CMK (cell line): ENCODE data around the gene PRSS21.

Experiments
- DNase-seq: peaks from one replicate; pipeline ENCODE4 v3.0.0-alpha.2; 2010; ENCODE audit warnings: low read depth

Gene PRSS21

DNA sequence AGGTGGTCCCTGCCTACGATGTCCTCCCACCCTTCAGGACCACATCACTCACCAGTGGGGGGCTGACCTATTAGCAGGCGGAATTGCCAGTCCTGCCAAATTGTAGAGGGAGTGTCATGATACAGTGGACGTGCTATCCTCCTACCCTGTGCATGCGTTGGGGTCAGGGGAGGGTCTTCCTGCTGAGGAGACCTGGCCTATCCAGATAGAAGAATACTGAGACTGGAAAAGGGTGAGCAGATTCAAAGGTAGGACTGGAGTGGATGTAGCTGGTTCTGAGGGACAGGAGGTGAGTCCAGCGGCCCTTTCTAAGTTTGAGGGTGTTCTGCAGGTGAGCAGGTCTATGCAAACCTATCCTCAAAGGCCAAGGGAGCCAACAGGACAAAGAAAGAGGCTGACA lies 10.8 kb upstream of the PRSS21 start:
- no peak for DNase-seq

DNA sequence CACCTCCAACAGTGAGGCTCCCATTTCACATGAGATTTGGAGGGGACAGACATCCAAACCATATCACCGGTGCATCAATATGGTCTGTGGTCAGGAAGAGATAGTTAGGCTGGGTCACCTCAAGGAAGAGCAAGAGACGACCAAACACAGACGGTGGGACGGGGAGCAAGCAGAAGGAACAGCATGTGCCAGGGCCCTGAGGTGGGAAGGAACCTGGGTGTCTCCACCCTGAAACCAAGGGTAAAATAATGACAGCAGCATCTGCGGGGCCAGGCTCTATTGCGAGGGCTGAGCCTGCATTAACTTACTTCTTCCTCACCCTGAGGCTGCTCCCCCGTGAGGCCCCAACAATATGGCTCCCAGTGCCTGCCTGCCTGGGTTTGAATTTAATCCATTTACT lies 8.9 kb upstream of the PRSS21 start:
- DNase-seq = no peak

DNA sequence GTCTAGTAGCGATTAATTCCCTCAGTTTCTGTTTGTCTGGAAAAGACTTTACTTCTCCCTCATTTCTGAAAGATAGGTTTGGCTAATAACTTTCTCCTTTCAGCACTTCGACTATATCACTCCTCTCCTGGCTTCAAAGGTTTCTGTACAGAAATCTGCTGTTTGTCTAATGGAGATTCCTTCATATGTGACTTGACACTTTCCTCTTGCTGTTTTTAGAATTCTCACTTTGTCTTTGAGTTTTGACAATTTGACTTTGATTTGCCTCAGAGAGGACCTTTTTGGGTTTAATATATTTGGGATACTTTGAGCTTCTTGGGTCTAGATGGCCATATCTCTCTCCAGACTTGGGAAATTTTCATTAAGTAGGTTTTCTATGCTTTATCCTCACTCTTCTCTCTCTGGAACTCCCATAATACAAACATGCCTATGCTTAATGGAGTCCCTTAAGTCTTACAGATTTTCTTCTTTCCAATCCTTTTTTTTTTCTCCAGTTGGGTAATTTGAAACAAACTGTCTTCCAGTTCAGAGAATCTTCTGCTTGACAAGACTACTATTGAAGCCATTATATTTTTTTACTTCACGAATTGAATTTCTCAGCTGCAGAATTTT lies 7.8 kb upstream of the PRSS21 start:
- no peak for DNase-seq

DNA sequence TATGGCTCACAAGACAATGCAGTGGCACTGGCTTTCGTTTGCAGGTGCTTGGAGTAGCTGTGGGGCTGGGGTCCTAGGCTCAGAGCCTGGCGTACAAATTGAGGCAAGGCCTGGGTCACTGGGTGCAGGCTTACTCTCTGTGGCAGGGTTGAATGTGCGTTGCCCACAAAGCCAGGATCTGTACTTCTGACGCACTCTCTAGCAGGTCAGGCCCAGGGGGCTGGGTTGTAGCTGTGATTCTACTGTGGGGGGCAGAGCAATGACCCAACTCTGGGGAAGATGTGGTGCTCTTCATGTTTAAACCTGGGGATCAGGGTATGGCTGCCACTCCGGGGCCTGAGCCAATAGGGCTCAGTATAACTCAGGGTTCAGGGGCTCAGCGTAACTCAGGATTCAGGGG lies 6.4 kb upstream of the PRSS21 start:
- no peak for DNase-seq

DNA sequence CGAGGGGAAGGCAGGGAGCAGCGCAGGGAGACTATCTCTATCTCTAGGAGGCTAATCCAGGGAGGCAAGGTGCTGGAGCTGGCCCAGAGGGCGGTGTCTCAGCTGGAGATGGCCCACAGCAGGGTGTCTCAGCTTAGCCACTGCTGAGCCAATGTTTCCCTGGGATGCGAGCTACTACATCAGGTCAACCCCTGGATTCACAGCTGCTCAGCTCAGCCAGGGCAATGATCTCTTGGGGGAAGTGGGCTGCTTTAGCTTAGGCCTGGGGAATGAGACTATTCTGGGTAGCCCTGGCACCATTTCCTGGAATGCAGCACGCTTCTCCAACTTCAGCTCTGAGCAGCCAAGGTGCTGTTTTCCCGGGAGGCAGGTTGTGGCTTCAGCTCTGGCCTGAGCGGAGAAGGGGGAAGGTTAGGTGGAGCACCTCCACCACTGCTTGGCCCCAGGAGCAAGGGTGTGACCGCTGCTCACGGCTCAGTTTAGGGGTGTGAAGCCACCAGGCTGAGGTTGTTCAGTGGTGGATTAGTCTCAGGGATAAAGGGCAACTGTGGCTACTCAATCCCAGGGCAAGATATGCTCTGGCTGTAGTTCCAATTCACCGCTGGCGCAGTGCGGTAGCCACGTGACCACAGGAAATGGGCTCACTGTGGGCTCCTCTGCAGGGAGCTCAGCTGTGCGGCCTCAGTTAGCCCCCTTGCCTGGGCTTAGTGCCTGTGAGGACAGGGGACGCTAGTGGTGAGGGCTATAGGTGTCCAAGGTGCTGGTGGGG lies 5.2 kb upstream of the PRSS21 start:
- DNase-seq = no peak

DNA sequence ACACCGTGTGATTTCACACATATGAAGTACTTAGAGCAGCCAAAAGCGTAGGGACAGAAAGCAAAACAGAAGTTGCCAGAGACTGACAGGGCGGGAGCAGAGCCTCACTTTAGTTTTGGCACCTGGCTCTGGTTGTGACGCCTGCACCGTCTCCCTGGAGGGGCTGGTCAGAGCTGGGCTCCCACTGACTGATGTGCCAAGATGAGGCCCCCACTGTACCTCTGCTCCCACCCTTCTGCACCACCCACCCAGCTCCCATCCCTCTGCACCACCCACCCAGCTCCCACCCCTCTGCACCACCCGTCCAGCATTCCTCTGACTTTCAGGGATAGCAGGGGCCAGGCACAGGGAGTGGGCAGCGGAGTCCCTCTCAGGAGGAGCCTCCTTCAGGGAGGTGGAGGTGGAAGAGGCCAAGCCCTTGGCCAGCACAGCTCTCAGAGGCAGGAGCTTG lies 3.2 kb upstream of the PRSS21 start:
- no peak for DNase-seq

DNA sequence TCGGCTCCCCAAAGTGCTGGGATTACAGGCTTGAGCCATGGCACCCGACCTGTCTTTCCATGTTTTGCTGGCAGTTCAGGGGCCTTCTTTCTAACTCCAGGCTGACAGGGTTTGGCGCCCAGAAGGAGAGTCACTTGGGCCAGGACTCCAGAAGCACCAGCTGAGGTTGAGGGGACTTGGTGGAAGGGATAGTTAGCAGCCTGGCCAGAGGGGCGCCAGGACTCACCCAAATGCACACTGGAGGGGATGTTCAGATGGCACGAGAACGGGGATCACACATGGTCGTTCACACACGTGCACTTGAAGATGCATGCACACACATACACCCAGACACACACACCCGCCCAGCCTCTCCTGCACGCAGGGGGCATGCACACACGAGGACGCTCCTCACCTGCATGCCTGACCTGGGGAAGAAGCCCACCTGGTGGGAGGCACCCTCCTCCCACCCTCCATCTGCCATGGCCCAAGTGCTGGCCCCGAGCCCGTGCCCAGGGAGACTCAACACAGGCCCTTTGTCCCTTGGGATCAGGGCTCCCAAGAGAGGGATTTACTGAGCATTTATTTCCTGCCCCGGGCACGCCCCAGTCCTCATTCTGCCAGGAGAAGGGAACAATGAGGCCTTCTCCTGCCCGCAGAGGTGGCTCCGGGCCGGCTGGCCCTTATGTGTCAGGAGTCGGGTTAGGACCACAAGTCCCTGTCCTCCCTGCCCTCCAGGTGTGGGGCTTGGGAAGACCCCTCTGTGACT lies 2.3 kb upstream of the PRSS21 start:
- no peak for DNase-seq

DNA sequence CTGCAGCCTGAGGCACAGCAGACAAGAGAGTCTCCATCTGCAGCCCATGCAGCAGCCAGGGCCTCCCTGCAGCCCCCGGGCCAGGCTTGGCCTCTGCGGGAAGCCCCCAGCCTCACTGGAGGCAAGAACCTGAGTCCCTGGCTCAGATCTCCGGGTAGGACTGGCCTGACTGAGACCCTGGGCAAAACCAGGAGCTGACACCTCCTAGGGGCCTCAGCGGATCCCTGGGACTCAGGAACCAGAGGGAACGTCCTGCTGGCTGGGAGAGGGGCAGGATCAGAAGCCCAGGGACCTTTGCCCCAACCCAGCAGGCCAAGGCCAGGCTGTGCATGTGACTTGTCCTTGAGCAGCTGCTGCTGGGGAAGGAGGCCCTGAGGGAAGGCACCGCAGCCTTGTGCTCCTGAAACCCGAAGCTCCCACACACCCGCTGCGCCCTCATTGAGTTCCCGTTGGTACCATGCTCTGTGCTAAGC lies 1.7 kb upstream of the PRSS21 start:
- DNase-seq = no peak

DNA sequence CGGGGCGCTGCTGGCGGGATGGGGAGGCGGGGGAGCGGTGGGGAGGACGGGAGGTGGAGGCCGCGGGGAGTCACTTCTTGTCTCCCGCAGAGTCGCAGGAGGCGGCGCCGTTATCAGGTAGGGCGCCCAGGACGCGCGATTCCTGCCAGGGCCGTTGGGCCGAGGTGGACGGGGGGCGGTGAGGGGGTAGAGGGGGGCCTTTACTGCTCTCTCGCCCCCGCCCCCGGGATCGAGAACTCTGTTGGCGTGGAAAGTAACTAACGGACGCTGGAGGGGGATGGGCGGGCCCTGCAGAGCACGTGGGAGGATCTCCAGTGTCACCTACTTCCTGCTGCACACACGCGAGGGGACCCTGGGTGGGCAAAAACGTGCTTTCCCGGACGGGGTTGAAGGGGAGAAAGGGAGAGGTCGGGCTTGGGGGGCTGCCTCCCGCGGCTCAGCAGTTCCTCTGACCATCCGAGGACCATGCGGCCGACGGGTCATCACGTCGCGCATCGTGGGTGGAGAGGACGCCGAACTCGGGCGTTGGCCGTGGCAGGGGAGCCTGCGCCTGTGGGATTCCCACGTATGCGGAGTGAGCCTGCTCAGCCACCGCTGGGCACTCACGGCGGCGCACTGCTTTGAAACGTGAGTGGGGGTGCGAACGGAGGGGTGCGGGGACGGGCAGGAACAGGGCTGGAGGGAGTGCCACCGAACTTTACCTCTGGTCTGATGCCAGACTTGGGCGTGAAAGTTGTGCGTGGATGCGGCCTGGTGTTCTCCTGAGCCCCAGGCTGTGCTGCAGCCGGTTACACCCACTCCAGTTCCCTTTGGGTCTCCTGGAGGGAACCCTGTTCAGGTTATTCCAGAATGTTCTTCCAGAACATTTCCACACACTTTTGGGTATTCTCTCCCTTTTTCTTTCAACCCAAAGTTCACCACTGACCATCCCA lies 569 bp downstream of the PRSS21 start:
- peak; percentile 66 for DNase-seq

DNA sequence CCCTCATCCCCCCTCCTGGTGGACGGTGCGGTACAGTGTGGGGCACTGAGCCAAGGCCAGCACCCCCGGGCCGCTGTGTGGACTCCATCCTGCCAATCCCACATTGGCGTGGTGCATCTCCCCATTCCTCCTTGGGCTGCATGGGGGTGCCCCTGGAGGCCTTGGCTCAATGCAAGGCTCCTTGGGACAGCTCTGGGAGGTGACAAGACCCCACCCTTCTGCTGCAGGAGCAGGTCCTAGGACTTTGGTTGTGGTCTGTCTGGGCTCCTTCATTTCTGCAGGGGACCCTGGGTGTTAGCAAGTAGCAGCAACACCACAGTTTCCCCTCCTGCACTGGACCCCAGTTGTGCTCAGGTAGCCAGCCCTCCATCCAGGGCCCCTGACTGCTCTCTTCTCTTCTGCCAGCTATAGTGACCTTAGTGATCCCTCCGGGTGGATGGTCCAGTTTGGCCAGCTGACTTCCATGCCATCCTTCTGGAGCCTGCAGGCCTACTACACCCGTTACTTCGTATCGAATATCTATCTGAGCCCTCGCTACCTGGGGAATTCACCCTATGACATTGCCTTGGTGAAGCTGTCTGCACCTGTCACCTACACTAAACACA lies 1.3 kb downstream of the PRSS21 start:
- no peak for DNase-seq

DNA sequence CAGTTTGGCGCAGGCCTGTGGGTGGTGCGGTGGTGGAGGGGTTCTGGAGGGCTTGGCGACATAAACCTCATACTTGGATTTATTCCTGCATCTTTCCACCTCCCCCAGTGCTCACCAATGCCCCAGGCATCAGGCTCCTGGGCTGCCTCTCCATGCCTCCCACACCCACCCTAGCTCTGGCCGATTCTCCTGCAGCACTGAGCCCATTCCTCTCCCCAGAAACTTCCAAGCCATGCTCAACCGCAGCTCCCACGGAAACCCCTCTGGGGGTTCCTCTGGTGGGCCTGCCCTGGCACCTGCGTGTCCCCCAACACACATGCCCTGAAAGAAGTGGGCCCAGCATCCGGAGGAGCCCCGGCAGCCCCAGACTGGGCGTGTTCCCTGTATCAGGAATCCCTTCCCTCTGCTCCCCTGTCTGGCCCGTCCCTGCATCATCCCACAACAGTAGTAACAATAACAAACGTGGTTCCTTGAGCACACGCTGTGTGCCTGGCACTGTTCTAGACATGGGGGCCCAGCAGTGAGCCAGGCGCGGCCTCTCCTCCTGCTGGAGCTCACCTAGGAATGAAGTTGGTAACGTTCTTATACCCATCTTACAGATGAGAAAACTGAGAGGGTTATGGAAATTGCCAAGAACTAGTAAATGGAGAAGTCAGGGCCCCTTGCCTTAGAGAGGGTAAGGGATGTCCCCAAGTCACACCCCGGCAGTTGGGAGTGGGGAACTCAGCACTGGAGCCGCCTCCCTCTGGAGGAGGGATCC lies 2.3 kb downstream of the PRSS21 start:
- no peak for DNase-seq

DNA sequence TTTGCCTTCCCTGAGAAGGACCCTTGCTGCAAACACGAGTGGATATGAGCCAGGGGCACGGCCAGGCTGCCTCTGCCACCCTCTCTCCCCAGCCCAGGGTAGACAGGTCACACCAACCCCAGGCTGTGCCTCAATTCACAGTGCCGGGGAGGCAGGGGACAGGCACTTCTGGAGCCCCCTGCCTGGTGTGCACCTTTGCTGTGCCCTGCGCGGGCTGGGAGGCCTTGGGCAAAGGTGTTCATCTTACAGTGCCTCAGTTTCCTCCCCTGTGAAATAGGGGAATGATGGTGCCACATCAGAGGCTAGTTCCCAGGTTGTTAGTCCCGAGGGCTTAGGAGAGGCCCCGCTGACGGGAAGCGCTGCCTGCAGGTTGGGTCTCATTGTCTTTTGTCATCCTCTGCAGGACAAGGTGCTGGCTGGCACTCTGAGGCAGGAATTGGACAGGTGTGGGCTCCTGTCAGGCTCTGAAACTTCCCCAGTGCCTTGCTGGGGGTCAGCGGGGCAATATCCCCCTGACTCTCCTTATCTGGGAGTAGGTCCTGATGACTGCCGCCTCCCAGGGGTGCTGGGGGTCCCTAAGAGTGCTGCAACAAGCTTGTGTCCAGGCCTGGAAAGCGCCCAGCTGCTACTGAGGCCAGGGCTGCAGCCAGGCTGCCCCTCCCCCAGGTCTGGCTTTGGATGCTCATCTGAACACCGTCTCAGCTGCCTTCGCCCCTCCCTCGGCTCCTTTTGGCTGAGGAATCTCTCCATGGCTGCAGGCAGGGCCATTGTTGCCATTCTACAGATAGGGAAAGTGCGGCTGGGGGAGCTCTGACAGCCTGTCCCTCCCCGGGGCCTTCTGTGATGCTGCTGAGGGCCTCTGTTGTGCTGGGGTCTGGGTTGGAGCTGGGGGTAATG lies 3.1 kb downstream of the PRSS21 start:
- no peak for DNase-seq

DNA sequence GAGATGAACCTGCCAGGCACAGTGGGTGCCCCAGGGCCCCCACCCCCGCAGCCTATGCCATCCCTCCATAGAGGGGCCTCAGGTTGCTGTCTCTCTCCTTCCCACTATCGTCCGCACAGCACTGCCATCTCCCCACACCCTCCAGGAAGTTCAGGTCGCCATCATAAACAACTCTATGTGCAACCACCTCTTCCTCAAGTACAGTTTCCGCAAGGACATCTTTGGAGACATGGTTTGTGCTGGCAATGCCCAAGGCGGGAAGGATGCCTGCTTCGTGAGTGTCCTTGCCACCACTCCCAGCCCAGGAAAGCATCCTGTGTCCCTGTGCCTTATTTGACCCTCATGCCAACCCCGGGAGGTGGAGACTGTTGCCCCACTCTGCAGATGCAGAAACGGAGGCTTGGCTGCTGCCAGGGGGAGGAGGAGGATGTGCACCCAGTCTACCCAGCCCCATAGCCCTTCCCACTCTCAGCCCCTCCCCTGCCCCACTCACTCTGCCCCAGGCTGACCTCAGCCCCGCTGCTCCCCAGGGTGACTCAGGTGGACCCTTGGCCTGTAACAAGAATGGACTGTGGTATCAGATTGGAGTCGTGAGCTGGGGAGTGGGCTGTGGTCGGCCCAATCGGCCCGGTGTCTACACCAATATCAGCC lies 3.9 kb downstream of the PRSS21 start:
- no peak for DNase-seq

DNA sequence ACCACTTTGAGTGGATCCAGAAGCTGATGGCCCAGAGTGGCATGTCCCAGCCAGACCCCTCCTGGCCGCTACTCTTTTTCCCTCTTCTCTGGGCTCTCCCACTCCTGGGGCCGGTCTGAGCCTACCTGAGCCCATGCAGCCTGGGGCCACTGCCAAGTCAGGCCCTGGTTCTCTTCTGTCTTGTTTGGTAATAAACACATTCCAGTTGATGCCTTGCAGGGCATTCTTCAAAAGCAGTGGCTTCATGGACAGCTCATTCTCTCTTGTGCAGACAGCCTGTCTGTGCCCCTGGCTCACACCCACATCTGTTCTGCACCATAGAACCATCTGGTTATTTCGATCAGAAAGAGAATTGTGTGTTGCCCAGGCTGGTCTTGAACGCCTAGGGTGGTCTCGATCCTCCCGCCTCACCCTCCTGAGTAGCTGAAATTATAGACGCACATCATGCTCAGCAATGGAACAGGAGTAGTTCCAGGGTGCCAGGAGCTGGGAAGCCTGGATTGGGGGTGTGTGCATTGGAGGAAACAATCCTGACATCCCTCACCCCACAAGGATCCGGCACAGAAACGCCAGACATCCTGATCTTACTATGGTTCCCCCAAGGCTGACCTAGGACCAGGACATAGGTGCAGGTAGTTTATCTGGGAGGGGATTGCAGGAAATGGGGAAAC lies 4.6 kb downstream of the PRSS21 start:
- DNase-seq = no peak

DNA sequence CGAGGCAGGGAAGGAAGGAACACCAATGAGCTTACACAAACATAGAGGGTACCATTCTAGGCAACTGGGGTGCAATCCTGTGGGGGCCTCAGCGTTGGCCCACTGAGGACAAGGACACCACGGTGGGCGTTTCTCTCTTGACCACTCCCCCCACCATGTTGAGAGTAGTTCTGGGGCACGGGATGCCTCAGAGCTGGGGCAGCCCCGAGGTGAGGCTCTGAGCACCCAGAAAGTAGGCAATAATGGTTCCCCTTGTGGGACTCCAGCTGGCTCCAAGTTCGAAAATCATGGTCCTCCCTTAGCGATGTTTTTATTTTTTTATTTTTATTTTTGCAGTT lies 5.1 kb downstream of the PRSS21 start:
- no peak for DNase-seq

DNA sequence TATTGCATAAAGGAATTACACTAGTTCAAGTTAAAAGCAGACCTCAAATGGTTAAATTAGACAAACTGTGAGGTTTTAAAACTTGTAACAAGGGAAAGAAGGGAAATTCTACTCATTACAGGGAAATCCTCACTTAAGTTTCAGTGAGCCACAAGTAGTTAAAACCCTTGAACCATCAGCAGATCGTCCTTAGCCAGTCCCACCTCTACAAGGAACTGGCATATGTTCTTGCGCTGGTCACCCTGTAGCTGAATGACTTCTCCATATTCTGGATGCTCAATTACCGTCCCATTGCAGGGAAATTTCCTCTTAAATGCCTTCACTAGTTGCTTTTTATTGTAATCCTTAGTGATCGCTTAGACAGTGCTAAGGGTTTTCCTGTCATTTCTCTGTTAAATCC lies 5.5 kb downstream of the PRSS21 start:
- no peak for DNase-seq

DNA sequence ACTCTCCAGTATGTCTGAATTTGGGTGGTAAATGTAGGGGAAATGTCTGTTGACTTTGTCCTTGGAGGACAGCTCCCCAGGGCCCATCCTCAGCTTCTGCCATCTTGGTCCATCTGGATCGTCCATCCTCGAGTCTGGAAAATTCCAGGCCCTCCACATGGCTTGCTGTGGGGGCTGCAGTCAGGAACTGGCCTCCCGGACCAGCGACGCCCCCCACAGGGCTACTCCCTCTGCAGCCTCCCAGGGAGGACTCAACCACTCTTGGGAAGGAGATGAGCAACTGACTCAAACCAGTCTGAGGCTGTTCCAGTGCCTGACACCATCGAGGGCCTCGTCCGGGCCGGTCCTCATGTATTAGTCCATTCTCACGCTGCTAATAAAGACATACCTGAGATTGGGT lies 7.6 kb downstream of the PRSS21 start:
- no peak for DNase-seq

DNA sequence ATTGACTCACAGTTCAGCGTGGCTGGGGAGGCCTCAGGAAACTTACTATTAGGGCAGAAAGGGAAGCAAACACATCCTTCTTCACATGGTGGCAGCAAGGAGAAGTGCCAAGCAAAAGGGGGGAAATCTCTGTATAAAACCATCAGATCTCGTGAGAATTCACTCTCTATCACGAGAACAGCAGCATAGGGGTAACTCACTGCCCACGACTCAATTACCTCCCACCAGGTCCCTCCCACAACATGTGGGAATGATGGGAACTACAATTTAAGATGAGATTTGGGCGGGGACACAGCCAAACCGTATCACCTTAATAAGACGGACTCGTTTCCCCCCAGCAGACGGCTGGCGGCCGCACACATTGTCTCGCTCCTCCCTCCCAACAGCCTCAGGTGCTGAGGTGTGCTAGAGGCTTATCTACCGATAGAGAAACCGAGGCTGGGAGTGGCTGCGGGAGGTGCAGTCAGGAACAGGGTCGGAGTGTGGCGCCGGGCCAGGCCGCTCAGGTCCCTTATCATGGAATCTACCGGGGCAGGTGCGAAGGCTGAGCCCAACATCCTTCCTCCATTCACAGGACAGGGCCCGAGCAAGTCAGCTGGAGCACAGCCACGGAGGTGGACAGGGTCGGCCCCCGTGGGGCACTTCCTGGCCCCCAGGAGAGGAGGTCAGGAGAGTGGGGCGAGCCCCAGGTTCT lies 8.2 kb downstream of the PRSS21 start:
- DNase-seq = no peak
